Activated CD4-positive, alpha-beta memory T cell treated with anti-CD3 and anti-CD28 coated beads for 36 hours (primary cell): ENCODE measurements around the gene MED27. TPM values are rescaled to one million over a fixed set of nuclear protein-coding genes. Genes with fewer than 3 reads are reported as not detected.
"Not testable (repeated sequence)": the region's sequence is repeated elsewhere in the genome, so short reads cannot be mapped to it uniquely, and the experiment has no call there.

Source experiments
- CTCF ChIA-PET: fragments of 350-600 bp; sonication (Branson Sonifier 250); formaldehyde crosslinking; loops from one replicate; lab custom pipeline; 2021; ENCODE audit warnings: antibody characterized with exemption, inconsistent platforms; lab: Charles Lee
- POLR2A ChIA-PET: fragments of 350-600 bp; sonication (Branson Sonifier 250); formaldehyde crosslinking; loops from one replicate; lab custom pipeline; 2021; ENCODE audit warnings: antibody characterized with exemption; lab: Charles Lee
- DNase-seq: peaks from one replicate; pipeline ENCODE4 v3.0.0-alpha.2; 2020
- H3K27ac Mint-ChIP-seq: one replicate; pipeline ENCODE4 v1.8.0; 2021; ENCODE audit warnings: mixed read lengths
- H3K27me3 Mint-ChIP-seq: one replicate; pipeline ENCODE4 v1.8.0; 2021; ENCODE audit warnings: mixed read lengths
- H3K36me3 Mint-ChIP-seq: one replicate; pipeline ENCODE4 v1.8.0; 2021; ENCODE audit warnings: mixed read lengths
- H3K4me1 Mint-ChIP-seq: one replicate; pipeline ENCODE4 v1.8.0; 2021; ENCODE audit warnings: low read depth, mixed read lengths
- H3K4me3 Mint-ChIP-seq: one replicate; pipeline ENCODE4 v1.8.0; 2021; ENCODE audit warnings: mild to moderate bottlenecking, mixed read lengths
- H3K9me3 Mint-ChIP-seq: one replicate; pipeline ENCODE4 v1.8.0; 2021; ENCODE audit warnings: mixed read lengths
- intact Hi-C: fragments of 100-400 bp; cut with micrococcal nuclease; formaldehyde crosslinking; loops from one replicate; pipeline ENCODE4 v1.15.1; 2023
- total RNA-seq, 2 experiments: library from RNA; stranded (reverse); gene quantifications; one replicate each; pipeline ENCODE4 v1.2.3, GENCODE V29; 2021

Gene MED27
- total RNA-seq, 2 experiments from 2014 or later, result 30.1 to 32.4 TPM

DNA sequence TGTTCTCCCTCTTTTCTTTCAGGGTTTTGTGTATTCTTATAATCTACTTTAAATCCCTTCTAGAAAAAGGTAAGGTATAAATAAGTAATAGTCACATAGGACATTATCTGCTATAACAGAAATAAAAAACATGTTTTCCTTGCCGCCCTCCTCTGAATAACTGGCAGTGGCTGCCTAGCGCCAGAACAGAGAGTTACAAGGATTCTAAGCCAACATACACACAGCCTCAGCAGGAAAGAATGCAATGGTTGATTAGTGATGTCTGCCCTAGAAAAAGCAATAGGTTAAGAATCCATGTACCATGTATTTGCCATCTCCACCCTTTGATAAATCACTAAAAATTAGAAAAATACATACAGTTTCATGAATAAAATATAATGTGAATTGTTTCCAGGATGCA lies 4.9 kb downstream of the MED27 start:
- intact Hi-C loops, result loop anchor here (5.0 kb wide), 3 partner anchors 73 to 572 kb away; partner anchors contain the start of genes NTNG2 and POMT1
- peaks cover 65% of the 10 kb centered on the region for H3K4me1 Mint-ChIP-seq
- POLR2A ChIA-PET, result interaction anchor here (0.7 kb wide), 1 partner anchor 436 kb away, joined by 3 read pairs; no protein-coding TSS in a partner anchor

DNA sequence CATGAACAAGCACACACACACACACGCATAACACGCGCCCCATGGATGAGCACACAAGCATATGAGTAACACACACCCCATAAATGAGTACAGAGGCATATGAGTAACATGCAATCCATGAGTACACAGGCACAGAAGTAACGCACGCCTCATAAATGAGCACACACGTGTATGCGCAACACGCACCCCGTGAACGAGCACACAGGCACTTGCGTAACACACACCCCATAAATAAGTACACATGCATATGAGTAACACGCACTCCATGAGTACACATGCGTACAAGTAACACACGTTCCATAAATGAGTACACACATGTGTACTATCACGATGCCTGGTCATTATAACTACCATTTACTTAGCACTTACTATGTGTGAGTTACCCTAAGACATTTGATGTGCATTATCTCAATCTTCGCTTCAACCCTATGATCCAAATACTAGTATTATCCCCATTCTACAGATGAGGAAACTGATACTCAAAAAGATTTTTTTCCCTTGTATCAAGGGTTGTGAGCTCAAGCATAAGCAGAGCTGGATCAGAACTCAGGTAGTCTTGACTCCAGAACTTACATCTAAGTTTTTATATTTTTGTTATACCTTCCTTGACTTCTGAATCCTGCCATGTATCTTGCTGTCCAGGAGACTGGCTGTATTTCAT lies 7.7 kb downstream of the MED27 start:
- intact Hi-C loops, result no loop called here
- H3K27me3 Mint-ChIP-seq, result no peaks in the 10 kb centered on the region
- H3K36me3 Mint-ChIP-seq, result peaks cover 41% of the 10 kb centered on the region
- H3K4me3 Mint-ChIP-seq, result no peak overlapping the region
- CTCF ChIA-PET, result interaction anchor here (1.1 kb wide), 1 partner anchor 98 kb away, joined by 3 read pairs; no protein-coding TSS in a partner anchor
- no peak for DNase-seq
- no peak overlapping the region for H3K27ac Mint-ChIP-seq
- POLR2A ChIA-PET, result no interaction called here
- no peaks in the 10 kb centered on the region for H3K9me3 Mint-ChIP-seq
- H3K4me1 Mint-ChIP-seq, result peaks cover 51% of the 10 kb centered on the region

More for the DNA sequence above, 4.9 kb downstream of the MED27 start:
- Mint-ChIP-seq H3K27ac (no peak overlapping the region), H3K4me3 (no peak overlapping the region), H3K9me3 (no peaks in the 10 kb centered on the region), H3K36me3 (peaks cover 32% of the 10 kb centered on the region), H3K27me3 (no peaks in the 10 kb centered on the region)
- DNase-seq, result no peak
- CTCF ChIA-PET, result no interaction called here

DNA sequence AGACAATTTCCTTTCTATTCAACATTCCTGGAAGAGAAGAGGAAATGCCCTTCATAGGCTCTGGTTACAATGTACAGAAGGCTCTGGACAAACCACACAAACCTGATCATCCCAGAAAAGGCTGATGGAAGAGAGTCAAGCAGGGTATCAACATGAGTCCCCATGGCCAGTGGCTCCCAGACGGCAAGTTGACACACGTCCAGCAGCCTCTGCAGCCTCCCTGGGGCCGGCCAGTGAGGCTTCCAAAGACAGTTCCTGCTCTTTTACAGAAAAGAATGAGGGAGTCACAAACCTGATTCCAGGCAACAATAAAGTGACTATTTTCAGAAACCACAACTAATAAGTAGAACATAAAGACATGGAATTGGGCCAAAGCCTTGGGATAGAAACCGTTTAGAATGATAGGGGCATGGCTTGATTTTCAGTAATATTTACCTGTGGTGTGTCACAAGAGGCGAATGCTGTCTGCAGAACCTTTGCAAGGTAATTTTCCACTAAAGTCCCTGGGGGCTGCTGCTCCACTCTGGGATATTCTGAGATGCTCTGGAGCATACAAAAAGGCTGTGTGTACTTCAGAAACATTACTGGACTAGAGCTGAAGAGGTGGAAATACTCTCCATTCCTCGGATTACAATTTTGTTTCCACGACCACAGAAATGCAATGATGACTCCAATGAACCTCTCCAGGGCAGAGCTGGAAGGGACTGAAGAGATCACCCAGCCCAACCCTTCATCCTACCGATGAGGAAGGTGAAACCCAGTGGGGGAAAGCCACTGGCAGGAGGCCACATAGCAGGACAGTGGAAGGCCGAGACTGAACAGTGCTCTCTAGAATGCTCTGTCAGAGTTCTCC lies 10.4 kb downstream of the MED27 start:
- intact Hi-C loops, result no loop called here
- no peaks in the 10 kb centered on the region for H3K9me3 Mint-ChIP-seq
- H3K27me3 Mint-ChIP-seq, result no peaks in the 10 kb centered on the region
- CTCF ChIA-PET, result no interaction called here
- no peak for DNase-seq
- peaks cover 30% of the 10 kb centered on the region for H3K4me1 Mint-ChIP-seq
- H3K4me3 Mint-ChIP-seq, result no peak overlapping the region
- H3K27ac Mint-ChIP-seq, result no peak overlapping the region
- POLR2A ChIA-PET, result no interaction called here
- peaks cover 25% of the 10 kb centered on the region for H3K36me3 Mint-ChIP-seq

DNA sequence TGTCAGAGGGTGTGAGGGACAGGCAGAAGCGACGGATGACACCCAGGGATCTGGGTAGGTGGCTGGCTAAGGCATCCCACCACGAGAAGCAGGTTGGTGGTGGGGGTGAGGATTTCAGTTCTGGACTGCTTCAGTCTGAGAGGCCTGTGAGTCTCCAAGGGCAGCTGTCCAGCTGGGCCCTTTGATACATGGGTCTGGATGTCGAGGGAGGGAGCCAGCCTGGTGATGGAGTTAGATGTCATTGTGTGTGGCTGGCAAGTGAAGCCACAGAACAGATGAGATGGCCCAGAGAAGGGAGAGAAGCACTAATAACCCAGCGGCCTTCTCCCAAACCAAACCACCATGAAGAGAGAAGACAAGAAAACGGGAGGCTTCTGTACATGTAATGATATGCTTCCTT lies 11.1 kb downstream of the MED27 start:
- Mint-ChIP-seq H3K27me3 (no peaks in the 10 kb centered on the region), H3K36me3 (peaks cover 25% of the 10 kb centered on the region), H3K4me1 (peaks cover 25% of the 10 kb centered on the region), H3K27ac (no peak overlapping the region), H3K9me3 (no peaks in the 10 kb centered on the region), H3K4me3 (no peak overlapping the region)
- ChIA-PET CTCF (no interaction called here), POLR2A (no interaction called here)
- intact Hi-C loops, result no loop called here
- DNase-seq, result no peak

DNA sequence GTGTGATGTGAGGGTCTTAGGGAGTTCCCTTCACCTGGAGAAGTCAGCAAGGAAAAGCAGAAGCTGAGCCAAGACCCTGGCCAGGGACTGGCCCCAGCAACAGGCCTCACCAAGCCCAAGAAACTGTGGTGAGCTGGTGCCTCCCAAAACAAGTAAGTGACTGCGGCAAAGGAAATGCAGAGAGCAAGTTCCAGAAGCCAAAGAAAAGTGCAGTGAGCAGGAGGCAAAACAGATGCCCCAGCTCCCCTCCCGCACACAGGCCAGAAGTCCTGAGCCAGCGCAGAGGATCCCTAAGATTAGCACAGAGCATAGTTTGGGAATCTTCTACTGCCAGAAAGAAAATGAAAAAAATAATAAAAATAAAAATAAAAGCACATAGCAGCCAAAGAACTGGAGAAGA lies 13.2 kb downstream of the MED27 start:
- H3K36me3 Mint-ChIP-seq, result peaks cover 17% of the 10 kb centered on the region
- no peaks in the 10 kb centered on the region for H3K27me3 Mint-ChIP-seq
- CTCF ChIA-PET, result no interaction called here
- H3K9me3 Mint-ChIP-seq, result no peaks in the 10 kb centered on the region
- intact Hi-C loops, result no loop called here
- no peak overlapping the region for H3K4me3 Mint-ChIP-seq
- POLR2A ChIA-PET, result no interaction called here
- H3K4me1 Mint-ChIP-seq, result peaks cover 11% of the 10 kb centered on the region
- H3K27ac Mint-ChIP-seq, result no peak overlapping the region
- DNase-seq, result no peak

GRCh38 chr9:132066057-132066456 lies 13.6 kb downstream of the MED27 start:
- H3K4me1 Mint-ChIP-seq, result peaks cover 7% of the 10 kb centered on the region
- no peaks in the 10 kb centered on the region for H3K27me3 Mint-ChIP-seq
- no peak for DNase-seq
- intact Hi-C loops, result no loop called here
- CTCF ChIA-PET, result no interaction called here
- peaks cover 13% of the 10 kb centered on the region for H3K36me3 Mint-ChIP-seq
- H3K9me3 Mint-ChIP-seq, result no peaks in the 10 kb centered on the region
- no peak overlapping the region for H3K4me3 Mint-ChIP-seq
- POLR2A ChIA-PET, result no interaction called here
- no peak overlapping the region for H3K27ac Mint-ChIP-seq

- intact Hi-C loops, result no loop called here
- CTCF ChIA-PET, result interaction anchor here (1.3 to 1.6 kb wide), 2 partner anchors 173 to 883 kb away, joined by 3 read pairs; no protein-coding TSS in a partner anchor
- POLR2A ChIA-PET, result no interaction called here
Measured at GRCh38 chr9:132063281-132063680, 16.4 kb downstream of the MED27 start.

DNA sequence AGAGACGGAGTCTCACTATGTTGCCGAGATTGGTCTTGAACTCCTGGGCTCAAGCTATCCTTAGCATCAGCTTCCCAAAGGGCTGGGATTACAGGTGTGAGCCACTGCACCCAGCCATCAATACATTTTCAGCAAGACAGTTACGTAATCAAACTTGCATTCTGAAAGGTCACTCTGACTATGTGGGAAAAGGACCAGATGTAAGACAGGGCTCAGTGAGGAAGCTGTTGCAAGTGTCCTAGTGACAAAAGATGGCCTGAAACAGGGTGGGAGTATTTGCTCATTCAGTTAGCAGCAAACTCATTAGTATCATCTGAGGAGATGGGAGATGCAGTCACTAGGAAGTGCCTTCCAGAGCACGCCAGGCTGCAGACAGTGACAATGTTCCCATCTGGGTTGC lies 16.9 kb downstream of the MED27 start:
- Mint-ChIP-seq H3K27me3 (no peaks in the 10 kb centered on the region), H3K36me3 (peaks cover 23% of the 10 kb centered on the region), H3K9me3 (peaks cover 17% of the 10 kb centered on the region), H3K4me1 (peaks cover 6% of the 10 kb centered on the region), H3K4me3 (no peak overlapping the region), H3K27ac (no peak overlapping the region)
- intact Hi-C loops, result no loop called here
- CTCF ChIA-PET, result interaction anchor here (1.3 to 1.6 kb wide), 2 partner anchors 173 to 883 kb away, joined by 3 read pairs; no protein-coding TSS in a partner anchor
- POLR2A ChIA-PET, result no interaction called here
- no peak for DNase-seq

More at GRCh38 chr9:132063281-132063680, 16.4 kb downstream of the MED27 start:
- H3K27ac Mint-ChIP-seq, result no peak overlapping the region
- H3K27me3 Mint-ChIP-seq, result no peaks in the 10 kb centered on the region
- peaks cover 13% of the 10 kb centered on the region for H3K9me3 Mint-ChIP-seq
- H3K4me3 Mint-ChIP-seq, result no peak overlapping the region
- peaks cover 6% of the 10 kb centered on the region for H3K4me1 Mint-ChIP-seq
- no peak for DNase-seq
- H3K36me3 Mint-ChIP-seq, result peaks cover 22% of the 10 kb centered on the region

DNA sequence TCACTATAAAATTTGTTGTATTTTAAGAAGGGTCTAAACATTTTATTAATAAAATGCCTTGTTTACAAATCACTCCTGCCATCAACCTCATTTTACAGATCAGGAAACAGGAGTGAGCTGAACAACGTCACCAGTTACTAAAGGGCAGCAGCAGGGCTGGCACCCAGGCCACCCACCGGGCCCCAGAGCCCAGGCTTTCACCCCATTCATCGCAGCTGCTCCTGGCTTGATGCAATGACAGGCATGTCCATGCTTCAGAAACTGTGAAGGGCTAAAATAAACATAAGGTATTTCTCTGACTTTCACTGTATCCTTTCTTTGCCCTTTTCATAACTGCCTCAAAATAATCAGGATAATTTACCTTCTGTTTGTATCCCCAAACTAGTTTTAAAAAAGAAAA lies 18.1 kb downstream of the MED27 start:
- Mint-ChIP-seq H3K4me3 (no peak overlapping the region), H3K27ac (no peak overlapping the region)

DNA sequence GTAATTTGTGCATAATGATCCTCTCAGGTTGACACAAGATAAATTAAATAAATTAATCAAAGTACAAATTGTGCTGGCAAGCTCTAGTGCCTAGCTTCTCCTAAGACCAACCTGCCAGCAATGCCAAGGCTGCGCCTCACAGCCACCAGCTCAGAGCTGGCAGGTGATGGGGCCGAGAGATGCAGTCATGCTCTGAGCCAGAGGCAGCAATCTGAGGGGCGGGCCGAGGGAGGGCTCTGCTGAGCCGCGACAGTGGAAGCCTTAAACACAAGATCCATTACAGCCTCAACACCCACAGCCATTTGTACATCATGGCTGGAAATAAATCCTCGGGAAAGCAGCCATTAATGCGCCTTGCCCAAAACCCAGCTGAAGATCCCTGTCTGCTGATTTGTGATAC lies 20.3 kb downstream of the MED27 start:
- CTCF ChIA-PET, result no interaction called here

More for the DNA sequence above, 18.1 kb downstream of the MED27 start:
- ChIA-PET POLR2A (no interaction called here), CTCF (no interaction called here)
- Mint-ChIP-seq H3K27me3 (no peaks in the 10 kb centered on the region), H3K4me1 (no peaks in the 10 kb centered on the region), H3K36me3 (peaks cover 20% of the 10 kb centered on the region), H3K9me3 (peaks cover 17% of the 10 kb centered on the region)
- intact Hi-C loops, result no loop called here
- DNase-seq, result no peak

GRCh38 chr9:132058226-132058625 lies 21.4 kb downstream of the MED27 start:
- Mint-ChIP-seq H3K4me1 (peaks cover 12% of the 10 kb centered on the region), H3K36me3 (peaks cover 20% of the 10 kb centered on the region), H3K9me3 (peaks cover 17% of the 10 kb centered on the region)
- H3K27ac Mint-ChIP-seq, CTCF ChIA-PET, DNase-seq, H3K27me3 Mint-ChIP-seq, intact Hi-C loops, H3K4me3 Mint-ChIP-seq, POLR2A ChIA-PET: not testable (repeated sequence)

More for the DNA sequence above, 20.3 kb downstream of the MED27 start:
- no peaks in the 10 kb centered on the region for H3K27me3 Mint-ChIP-seq
- no peak overlapping the region for H3K27ac Mint-ChIP-seq
- POLR2A ChIA-PET, result no interaction called here
- no peak for DNase-seq
- peaks cover 12% of the 10 kb centered on the region for H3K4me1 Mint-ChIP-seq
- H3K4me3 Mint-ChIP-seq, result no peak overlapping the region
- intact Hi-C loops, result no loop called here
- H3K36me3 Mint-ChIP-seq, result peaks cover 20% of the 10 kb centered on the region
- peaks cover 17% of the 10 kb centered on the region for H3K9me3 Mint-ChIP-seq
